Gastrocnemius medialis (tissue), 4 donors: ENCODE data around the gene PDIA5.

ENCODE experiments used
- POLR2A ChIP-seq, 2 donors: fragments of 450-650 bp; IDR thresholded peaks; one replicate each; pipeline ENCODE4 v1.6.1; 2017; ENCODE audit warnings: antibody characterized with exemption in 2 of 2, mild to moderate bottlenecking in 2 of 2, moderate library complexity in 2 of 2
- TF ChIP-seq, protein P1 (sequence below), 5 experiments: fragments of 450-650 bp in 3 of 5; fragments of 200-600 bp in 2 of 5; sonication (generic) in 2 of 5; IDR thresholded peaks in 4 of 5; conservative IDR thresholded peaks in 1 of 5; 1 replicate in 4 of 5; 2 replicates in 1 of 5; pipeline ENCODE4 v1.5.1; 2016 to 2019; ENCODE audit warnings: antibody characterized with exemption in 5 of 5, mild to moderate bottlenecking in 3 of 5, moderate library complexity in 3 of 5

DNA sequence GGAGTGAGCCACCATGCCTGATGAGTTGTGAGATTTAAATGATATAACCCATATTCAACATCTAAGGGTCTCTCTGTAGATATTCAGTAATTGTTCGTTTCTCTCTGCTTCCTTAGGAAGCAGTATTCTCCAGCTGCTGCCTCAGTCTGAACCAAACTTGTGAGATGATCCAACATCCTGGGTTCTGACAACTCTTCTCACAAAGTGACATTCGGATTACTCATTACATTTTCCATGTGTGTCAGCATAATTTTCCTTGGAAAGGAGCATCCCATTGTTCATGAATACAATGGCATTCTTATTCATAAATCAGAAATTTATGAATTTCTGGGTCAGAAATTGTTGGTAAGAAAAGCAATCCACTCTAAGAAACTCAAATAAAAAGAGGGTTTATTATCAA lies 119.9 kb downstream of the PDIA5 start:
- TF ChIP-seq, protein P1, sequence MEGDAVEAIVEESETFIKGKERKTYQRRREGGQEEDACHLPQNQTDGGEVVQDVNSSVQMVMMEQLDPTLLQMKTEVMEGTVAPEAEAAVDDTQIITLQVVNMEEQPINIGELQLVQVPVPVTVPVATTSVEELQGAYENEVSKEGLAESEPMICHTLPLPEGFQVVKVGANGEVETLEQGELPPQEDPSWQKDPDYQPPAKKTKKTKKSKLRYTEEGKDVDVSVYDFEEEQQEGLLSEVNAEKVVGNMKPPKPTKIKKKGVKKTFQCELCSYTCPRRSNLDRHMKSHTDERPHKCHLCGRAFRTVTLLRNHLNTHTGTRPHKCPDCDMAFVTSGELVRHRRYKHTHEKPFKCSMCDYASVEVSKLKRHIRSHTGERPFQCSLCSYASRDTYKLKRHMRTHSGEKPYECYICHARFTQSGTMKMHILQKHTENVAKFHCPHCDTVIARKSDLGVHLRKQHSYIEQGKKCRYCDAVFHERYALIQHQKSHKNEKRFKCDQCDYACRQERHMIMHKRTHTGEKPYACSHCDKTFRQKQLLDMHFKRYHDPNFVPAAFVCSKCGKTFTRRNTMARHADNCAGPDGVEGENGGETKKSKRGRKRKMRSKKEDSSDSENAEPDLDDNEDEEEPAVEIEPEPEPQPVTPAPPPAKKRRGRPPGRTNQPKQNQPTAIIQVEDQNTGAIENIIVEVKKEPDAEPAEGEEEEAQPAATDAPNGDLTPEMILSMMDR (IDR thresholded peaks at IDR 0.05 in 4 of 5, conservative IDR thresholded peaks at IDR 0.05 in 1 of 5): no peak
- TF ChIP-seq POLR2A (IDR thresholded peaks at IDR 0.05): no peak
